ENCODE data around the gene SPPL3. TPM values are rescaled to one million over a fixed set of nuclear protein-coding genes. Genes with fewer than 3 reads are reported as not detected.

The SPPL3 gene
- total and polyA plus RNA-seq, 2 experiments from 2014 or later = 20.0 to 67.3 TPM

- H3K36me3 ChIP-seq (replicated peaks; ENCODE audit: insufficient read depth, low read depth) = no peaks in the 10 kb centered on the region
- H3K9me3 ChIP-seq (ENCODE audit: low read depth) = no peaks in the 10 kb centered on the region
- peaks cover 26% of the 10 kb centered on the region for H3K4me1 ChIP-seq (ENCODE audit: insufficient read depth)
- TF ChIP-seq EZH2 (IDR thresholded peaks at IDR 0.05; ENCODE audit: borderline replicate concordance) (no peak), EZH2phosphoT487 (IDR thresholded peaks at IDR 0.05; ENCODE audit: low read depth, severe bottlenecking, unreplicated experiment) (no peak)
- TF ChIP-seq, protein P1, sequence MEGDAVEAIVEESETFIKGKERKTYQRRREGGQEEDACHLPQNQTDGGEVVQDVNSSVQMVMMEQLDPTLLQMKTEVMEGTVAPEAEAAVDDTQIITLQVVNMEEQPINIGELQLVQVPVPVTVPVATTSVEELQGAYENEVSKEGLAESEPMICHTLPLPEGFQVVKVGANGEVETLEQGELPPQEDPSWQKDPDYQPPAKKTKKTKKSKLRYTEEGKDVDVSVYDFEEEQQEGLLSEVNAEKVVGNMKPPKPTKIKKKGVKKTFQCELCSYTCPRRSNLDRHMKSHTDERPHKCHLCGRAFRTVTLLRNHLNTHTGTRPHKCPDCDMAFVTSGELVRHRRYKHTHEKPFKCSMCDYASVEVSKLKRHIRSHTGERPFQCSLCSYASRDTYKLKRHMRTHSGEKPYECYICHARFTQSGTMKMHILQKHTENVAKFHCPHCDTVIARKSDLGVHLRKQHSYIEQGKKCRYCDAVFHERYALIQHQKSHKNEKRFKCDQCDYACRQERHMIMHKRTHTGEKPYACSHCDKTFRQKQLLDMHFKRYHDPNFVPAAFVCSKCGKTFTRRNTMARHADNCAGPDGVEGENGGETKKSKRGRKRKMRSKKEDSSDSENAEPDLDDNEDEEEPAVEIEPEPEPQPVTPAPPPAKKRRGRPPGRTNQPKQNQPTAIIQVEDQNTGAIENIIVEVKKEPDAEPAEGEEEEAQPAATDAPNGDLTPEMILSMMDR (IDR thresholded peaks at IDR 0.05; ENCODE audit: poor library complexity) = no peak
- H3K4me3 ChIP-seq = no peak overlapping the region
- H3K27ac ChIP-seq = peak overlapping the region; percentile 42
- H3K9me2 ChIP-seq (replicated peaks; ENCODE audit: insufficient read depth) = no peaks in the 10 kb centered on the region
- H2AFZ ChIP-seq = no peak overlapping the region
- WGBS (ENCODE audit: low lambda C conversion rate, missing lambda C conversion rate) = 92% methylated on average over 9 of the region's 10 CpGs
- H4K20me1 ChIP-seq (ENCODE audit: insufficient read depth, poor library complexity, severe bottlenecking) = no peaks in the 10 kb centered on the region
- DNase-seq (ENCODE audit: low spot score) = no peak
- no peaks in the 10 kb centered on the region for H3K27me3 ChIP-seq
- peaks cover 28% of the 10 kb centered on the region for H3K79me2 ChIP-seq
- no peak overlapping the region for H3K4me2 ChIP-seq
These were observed 183.0 kb downstream of the SPPL3 start for GRCh38 chr12:120720987-120721801.

GRCh38 chr12:120720234-120720986 lies 183.7 kb downstream of the SPPL3 start:
- WGBS (ENCODE audit: low lambda C conversion rate, missing lambda C conversion rate) = 76% methylated on average over 7 of the region's 7 CpGs
- TF ChIP-seq, protein P1 (IDR thresholded peaks at IDR 0.05; ENCODE audit: poor library complexity) = no peak
- TF ChIP-seq EZH2phosphoT487 (IDR thresholded peaks at IDR 0.05; ENCODE audit: low read depth, severe bottlenecking, unreplicated experiment) (no peak), EZH2 (IDR thresholded peaks at IDR 0.05; ENCODE audit: borderline replicate concordance) (no peak)
- Histone ChIP-seq H3K36me3 (replicated peaks; ENCODE audit: insufficient read depth, low read depth) (no peaks in the 10 kb centered on the region), H4K20me1 (ENCODE audit: insufficient read depth, poor library complexity, severe bottlenecking) (no peaks in the 10 kb centered on the region), H3K9me2 (replicated peaks; ENCODE audit: insufficient read depth) (no peaks in the 10 kb centered on the region), H3K27ac (peak overlapping the region; percentile 85), H3K4me3 (no peak overlapping the region), H3K4me2 (peak overlapping the region; percentile 10), H3K79me2 (peaks cover 33% of the 10 kb centered on the region), H2AFZ (no peak overlapping the region), H3K27me3 (no peaks in the 10 kb centered on the region), H3K4me1 (ENCODE audit: insufficient read depth) (peaks cover 26% of the 10 kb centered on the region), H3K9me3 (ENCODE audit: low read depth) (no peaks in the 10 kb centered on the region)
- peak; percentile 57 for DNase-seq (ENCODE audit: low spot score)

GRCh38 chr12:120719496-120720233 lies 184.5 kb downstream of the SPPL3 start:
- 80% methylated on average over 11 of the region's 11 CpGs for WGBS (ENCODE audit: low lambda C conversion rate, missing lambda C conversion rate)

More at GRCh38 chr12:120719496-120720233, 184.5 kb downstream of the SPPL3 start:
- Histone ChIP-seq H3K9me3 (ENCODE audit: low read depth) (no peaks in the 10 kb centered on the region), H3K4me3 (no peak overlapping the region), H3K9me2 (replicated peaks; ENCODE audit: insufficient read depth) (no peaks in the 10 kb centered on the region), H3K4me1 (ENCODE audit: insufficient read depth) (peaks cover 19% of the 10 kb centered on the region), H3K79me2 (peaks cover 40% of the 10 kb centered on the region), H2AFZ (no peak overlapping the region), H3K27me3 (no peaks in the 10 kb centered on the region), H3K4me2 (peak overlapping the region; percentile 66), H4K20me1 (ENCODE audit: insufficient read depth, poor library complexity, severe bottlenecking) (peaks cover 1% of the 10 kb centered on the region), H3K36me3 (replicated peaks; ENCODE audit: insufficient read depth, low read depth) (no peaks in the 10 kb centered on the region), H3K27ac (peak overlapping the region; percentile 85)
- DNase-seq (ENCODE audit: low spot score) = no peak
- TF ChIP-seq EZH2phosphoT487 (IDR thresholded peaks at IDR 0.05; ENCODE audit: low read depth, severe bottlenecking, unreplicated experiment) = no peak
- TF ChIP-seq, protein P1 (IDR thresholded peaks at IDR 0.05; ENCODE audit: poor library complexity) = no peak
- TF ChIP-seq EZH2 (IDR thresholded peaks at IDR 0.05; ENCODE audit: borderline replicate concordance) = no peak

All from hepatocyte (in vitro differentiated cells).